HUDEP-2 (cell line): ENCODE data around the gene ZFAND4.
"Not testable (repeated sequence)": the region's sequence is repeated elsewhere in the genome, so short reads cannot be mapped to it uniquely, and the experiment has no call there.

Source experiments
- DNase-seq, 76 experiments: peaks; one replicate each; lab custom pipeline; 2025; ENCODE audit not compliant: unreplicated experiment in 76 of 76; lab: John Stamatoyannopoulos, UW

ZFAND4 gene

DNA sequence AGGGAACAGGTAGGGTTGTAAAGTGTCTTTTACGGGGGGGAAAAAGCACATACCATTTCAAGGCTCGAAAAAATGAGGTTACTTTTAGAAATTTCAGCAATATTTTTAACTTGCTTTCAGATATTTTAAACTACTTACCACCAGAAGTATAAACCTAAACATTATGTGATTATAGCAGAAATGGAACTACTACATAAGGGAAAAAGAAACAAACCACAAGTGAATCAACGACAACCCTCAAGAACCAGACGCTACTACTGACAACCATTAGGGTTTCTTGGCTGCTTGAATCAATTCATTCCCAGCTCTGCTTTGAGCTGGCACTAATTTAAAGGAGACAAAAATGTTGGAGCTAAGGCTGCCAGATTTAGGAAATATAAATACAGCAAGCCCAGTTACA, 80.1 kb downstream of the ZFAND4 start:
- DNase-seq = no peak

GRCh38 chr10:45591280-45591679, 81.3 kb downstream of the ZFAND4 start:
- DNase-seq = no peak

- DNase-seq = no peak
These were observed 82.7 kb downstream of the ZFAND4 start for GRCh38 chr10:45589868-45590267.

GRCh38 chr10:45589009-45589408, 83.6 kb downstream of the ZFAND4 start:
- DNase-seq = no peak

DNA sequence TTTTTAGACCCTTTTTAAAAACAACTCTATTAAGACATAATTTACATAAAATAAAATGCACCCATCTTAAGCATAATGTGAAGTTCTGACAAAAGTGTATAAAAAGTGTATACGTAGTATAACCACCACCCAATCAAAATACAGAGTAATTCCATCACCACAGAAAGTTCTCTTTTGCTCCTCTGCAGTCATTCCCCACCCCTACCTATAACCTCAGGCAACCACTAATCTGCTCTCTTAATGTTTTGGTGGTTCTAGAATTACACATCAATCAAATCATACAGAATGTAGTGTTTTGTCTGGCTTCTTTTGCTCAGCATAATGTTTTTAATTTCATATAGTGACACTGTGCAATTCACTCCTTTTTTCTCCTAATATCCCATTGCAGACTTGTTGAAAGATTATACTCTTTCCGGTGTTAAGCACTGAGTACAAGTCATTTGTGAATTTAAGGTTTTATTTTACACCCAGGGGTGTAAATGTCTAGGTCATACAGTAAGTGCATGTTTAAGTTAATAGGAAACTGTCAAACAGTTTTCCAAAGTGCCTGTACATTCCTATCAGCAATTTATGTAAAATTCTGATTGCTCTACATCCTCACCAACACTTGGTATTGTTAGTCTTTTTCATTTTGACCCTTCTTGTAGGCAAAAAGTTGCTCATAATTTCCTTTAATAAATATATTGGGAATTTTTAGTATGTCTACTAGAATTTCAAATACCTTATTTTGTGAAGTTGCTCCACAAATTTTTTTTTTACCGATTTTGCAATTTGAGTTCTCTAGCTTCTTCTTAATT, 86.3 kb downstream of the ZFAND4 start:
- no peak for DNase-seq

GRCh38 chr10:45585131-45585530, 87.4 kb downstream of the ZFAND4 start:
- DNase-seq = no peak

GRCh38 chr10:45582386-45582781, 90.2 kb downstream of the ZFAND4 start:
- no peak for DNase-seq

- DNase-seq = peak in 35 of 76 experiments; percentile 6 to 78 (median 44)
These were observed 90.8 kb downstream of the ZFAND4 start for GRCh38 chr10:45581582-45582385.

DNA sequence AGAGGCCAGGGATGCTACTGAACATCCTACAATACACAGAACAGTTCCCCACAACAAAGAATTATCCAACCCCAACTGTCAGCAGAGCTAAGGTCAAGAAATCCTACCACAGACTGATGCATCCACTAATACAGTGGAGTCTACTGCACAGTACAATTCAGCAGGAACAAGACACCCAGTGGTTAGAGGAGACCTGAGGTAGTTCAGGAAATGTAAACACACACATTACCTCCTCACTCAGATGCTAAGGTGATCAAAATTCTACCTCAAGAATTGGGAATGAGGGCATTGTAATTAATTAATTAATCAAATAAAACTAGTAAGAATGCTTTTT, 91.4 kb downstream of the ZFAND4 start:
- peak in 15 of 76 experiments; percentile 20 to 73 (median 47) for DNase-seq

GRCh38 chr10:45580371-45581215, 92.0 kb downstream of the ZFAND4 start:
- DNase-seq = peak in 32 of 76 experiments; percentile 9 to 64 (median 38)

DNA sequence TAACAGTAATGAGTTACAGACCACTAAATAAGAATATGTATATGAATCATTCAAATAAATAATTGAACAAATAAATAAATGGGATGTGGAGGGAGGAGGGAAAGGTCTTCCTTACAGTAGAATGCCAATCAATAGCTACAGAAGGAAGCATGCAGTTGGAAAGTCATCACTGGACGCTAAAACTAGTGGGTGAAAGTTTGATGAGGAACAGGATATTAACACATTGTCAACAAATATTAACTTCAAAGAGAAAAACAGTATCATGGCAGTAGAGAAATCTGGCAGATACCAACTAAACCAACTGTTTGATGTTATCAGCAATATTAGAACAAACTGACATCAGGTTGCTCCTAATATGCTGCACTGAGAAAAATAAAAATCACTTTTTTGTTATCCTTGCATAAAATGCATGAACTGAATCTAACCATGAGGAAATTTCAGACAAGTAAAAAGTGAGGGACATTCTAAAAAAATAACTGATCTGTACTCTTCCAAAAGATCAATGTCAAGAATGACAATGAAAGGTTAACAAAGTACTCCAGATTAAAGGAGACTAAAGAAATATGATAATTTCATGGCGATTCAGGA, 94.1 kb downstream of the ZFAND4 start:
- no peak for DNase-seq

DNA sequence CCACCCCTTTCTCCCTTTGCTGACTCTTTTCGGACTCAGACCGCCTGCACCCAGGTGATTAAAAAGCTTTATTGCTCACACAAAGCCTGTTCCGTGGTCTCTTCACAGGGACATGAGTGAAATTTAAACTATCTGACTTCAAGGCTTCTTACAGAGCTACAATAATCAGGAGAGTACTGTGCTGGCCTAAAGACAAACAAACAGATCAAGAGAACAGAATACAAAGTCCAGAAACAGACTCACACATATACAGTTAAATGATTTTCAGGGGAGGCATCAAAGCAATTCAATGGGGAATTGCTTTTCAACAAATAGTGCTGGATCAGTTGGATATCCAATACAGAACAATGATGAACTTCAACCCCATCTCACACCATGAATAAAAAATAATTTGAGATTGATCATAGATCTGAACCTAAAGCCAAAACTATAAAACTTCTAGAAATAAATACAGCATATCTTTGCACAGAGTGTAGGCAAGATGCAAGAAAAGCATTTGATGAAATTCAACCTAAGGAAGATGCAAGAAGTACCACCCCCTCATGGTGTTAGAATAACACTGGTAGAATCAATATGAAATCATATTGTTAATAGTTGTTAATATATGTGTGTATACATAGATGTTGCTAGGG, 96.5 kb downstream of the ZFAND4 start:
- no peak for DNase-seq

GRCh38 chr10:45575032-45575761, 97.4 kb downstream of the ZFAND4 start:
- DNase-seq = not testable (repeated sequence)

DNA sequence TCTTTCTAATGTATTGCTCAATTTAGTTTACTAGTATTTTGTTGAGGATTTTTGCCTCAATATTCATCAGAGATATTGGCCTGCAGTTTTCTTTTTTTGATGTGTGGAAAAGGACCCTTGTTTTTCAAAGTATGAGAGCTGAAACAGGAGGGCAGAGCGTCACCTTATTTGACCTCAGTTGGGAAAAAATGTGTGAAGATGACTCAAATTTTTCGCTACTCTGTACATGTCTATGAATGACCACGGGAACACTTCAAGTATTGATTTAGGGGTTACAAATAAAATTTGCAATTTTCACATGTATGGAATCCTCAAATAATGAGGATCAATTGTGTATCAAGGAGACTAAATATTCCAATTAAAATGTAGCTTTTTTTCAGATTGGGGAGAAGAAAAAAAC, 103.1 kb downstream of the ZFAND4 start:
- DNase-seq = no peak

GRCh38 chr10:45566415-45566814, 106.2 kb downstream of the ZFAND4 start:
- DNase-seq = no peak
